Measurements from ENCODE around the gene TTC22.
A peak's percentile ranks its signal among the peaks of the same experiment; 100 is the strongest.

The TTC22 gene

GRCh38 chr1:54794451-54795355, 6.4 kb downstream of the TTC22 start:
- no peak for TF ChIP-seq CTCF (conservative IDR thresholded peaks at IDR 0.05; ENCODE audit: low read depth, low read length)
- no peak overlapping the region for H3K4me3 ChIP-seq (ENCODE audit: low read length)
- no peak for DNase-seq (ENCODE audit: low read depth)

GRCh38 chr1:54792686-54793282, 8.3 kb downstream of the TTC22 start:
- TF ChIP-seq CTCF (conservative IDR thresholded peaks at IDR 0.05; ENCODE audit: low read depth, low read length): no peak
- no peak for DNase-seq (ENCODE audit: low read depth)
- H3K4me3 ChIP-seq (ENCODE audit: low read length): no peak overlapping the region

- DNase-seq (ENCODE audit: low read depth): no peak
- H3K4me3 ChIP-seq (ENCODE audit: low read length): no peak overlapping the region
- TF ChIP-seq CTCF (conservative IDR thresholded peaks at IDR 0.05; ENCODE audit: low read depth, low read length): peak; percentile 85
Observed at GRCh38 chr1:54791880-54792522, 9.1 kb downstream of the TTC22 start.

GRCh38 chr1:54788459-54788858, 12.7 kb downstream of the TTC22 start:
- no peak for TF ChIP-seq CTCF (conservative IDR thresholded peaks at IDR 0.05; ENCODE audit: low read depth, low read length)
- no peak for DNase-seq (ENCODE audit: low read depth)
- H3K4me3 ChIP-seq (ENCODE audit: low read length): no peak overlapping the region

- no peak overlapping the region for H3K4me3 ChIP-seq (ENCODE audit: low read length)
- no peak for DNase-seq (ENCODE audit: low read depth)
- no peak for TF ChIP-seq CTCF (conservative IDR thresholded peaks at IDR 0.05; ENCODE audit: low read depth, low read length)
Observed at GRCh38 chr1:54787604-54788003, 13.5 kb downstream of the TTC22 start.

- TF ChIP-seq CTCF (conservative IDR thresholded peaks at IDR 0.05; ENCODE audit: low read depth, low read length): no peak
- H3K4me3 ChIP-seq (ENCODE audit: low read length): no peak overlapping the region
- no peak for DNase-seq (ENCODE audit: low read depth)
Observed at GRCh38 chr1:54786778-54787177, 14.3 kb downstream of the TTC22 start.

Measured in retinal pigment epithelial cell (primary cell).